CD4-positive, alpha-beta T cell treated with Interleukin-17A for 1 hour (primary cell): ENCODE measurements around the gene CFAP74.

Source experiments
- DNase-seq: peaks from one replicate; pipeline ENCODE4 v3.0.0-alpha.2; 2020

The CFAP74 gene

DNA sequence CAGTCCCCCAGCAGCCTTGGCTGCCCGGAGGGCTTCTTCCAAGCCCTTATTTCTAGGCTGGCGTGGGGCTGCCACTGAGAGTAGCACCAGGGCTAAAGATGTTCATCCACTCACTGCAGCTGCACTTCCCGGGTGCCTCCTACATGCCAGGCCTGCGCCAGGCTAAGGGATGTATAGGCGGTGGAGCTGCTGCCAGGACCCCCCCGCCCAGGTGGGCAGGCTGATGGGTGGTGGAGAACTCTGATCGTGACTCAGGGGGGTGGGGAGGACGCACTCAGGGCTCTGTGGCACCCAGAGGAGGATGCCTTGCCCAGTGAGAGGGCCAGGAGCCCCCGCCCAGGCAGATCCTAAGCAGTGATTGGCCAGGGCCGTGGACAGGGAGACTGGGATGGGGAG, 34.1 kb downstream of the CFAP74 start:
- no peak for DNase-seq

DNA sequence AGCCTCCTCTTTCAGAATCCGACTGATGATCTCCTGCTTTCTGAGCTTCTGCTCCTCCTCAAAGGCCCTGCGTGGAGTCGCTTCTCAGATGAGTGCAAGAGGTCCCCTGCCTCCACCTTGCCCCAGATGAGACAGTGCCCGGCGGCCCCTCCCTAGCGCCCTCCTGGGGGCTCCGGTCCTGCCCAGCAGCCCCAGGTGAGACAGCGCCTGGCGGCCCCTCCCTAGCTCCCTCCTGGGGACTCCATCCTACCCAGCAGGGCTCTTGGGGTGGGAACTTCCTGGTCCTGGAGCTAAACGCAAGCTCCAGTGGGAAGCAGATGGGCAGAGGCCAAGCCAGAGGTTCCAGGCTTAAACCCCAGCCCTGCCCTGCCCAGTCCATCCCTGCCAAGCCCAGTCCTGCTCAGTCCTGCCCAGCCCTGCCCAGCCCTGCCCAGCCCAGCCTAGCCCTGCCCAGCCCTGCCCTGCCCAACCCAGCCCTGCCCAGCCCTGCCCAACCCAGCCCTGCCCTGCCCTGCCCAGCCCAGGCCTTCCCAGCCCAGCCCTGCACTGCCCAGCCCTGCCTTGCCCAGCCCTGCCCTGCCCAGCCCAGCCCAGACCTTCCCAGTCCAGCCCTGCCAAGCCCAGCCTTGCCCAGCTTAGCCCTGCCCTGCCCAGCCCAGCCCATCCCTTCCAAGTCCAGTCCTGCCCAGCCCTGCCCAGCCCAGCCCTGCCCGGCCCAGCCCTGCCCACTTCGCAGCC, 34.6 kb downstream of the CFAP74 start:
- DNase-seq, result no peak

DNA sequence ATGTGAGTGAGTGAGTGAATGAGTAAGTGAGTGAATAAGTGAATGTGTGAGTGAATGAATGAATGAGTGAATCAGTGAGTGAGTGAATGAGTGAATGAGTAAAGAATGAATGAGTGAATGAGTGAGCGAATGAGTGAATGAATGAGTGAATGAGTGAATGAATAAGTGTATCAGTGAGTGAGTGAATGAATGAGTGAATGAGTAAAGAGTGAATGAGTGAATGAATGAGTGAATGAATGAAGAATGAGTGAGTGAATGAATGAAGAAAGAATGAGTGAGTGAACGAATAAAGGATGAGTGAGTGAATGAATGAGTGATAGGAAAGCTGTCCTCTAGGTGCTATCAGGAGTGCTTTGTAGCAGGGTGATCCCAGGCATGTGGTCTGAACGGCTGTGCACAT, 35.7 kb downstream of the CFAP74 start:
- DNase-seq, result no peak

DNA sequence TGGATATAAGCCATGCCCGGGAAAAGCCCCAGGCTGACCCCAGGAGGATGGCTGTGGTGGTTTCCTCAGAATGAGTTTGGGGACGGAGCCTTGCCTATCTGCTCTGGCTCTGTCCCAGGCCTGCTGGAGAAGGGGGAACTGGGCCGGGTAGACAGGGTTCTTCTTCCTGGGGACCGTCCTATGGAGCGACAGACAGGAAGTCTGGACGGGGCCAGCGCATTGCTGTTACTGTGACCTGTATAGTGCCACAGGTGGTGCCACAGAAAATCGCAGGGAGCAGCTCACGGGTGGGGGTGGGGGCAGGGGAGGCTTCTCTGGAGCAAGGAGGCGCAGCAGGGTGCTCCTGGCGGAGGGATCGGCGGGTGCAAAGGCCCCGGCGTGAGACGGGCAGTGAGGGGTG, 36.4 kb downstream of the CFAP74 start:
- no peak for DNase-seq

DNA sequence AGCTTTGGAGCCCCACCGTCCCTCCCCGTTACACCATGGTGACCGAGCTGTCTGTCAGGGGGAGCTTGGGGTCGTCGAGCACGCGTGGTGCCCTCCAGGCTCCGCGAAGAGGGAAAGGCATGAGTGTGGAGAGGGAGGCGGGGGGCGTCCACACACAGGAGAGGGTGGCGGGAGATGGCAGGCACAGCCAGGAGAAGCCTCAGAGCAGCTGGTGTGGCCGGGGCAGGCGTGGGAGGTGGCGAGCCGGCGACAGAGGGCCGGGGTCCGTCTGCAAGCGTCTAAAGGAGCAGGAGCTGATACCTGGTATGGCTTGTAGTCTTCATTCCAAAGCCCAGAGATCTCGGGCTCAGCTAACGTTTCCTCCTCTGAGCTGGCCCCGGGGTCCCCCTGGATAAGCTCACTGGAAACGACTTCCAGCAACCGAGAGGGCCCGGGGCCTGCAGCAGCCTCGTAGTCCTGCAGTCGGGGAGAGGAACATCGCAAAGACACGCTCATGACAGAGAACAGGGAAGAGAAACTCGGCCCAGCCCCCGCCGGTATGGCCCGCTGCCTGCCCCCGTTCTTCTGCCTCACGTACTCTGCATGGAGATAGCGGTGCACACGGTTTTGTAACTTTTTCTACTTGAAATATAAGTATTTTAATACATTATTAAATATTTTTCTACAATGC, 37.4 kb downstream of the CFAP74 start:
- DNase-seq, result no peak

DNA sequence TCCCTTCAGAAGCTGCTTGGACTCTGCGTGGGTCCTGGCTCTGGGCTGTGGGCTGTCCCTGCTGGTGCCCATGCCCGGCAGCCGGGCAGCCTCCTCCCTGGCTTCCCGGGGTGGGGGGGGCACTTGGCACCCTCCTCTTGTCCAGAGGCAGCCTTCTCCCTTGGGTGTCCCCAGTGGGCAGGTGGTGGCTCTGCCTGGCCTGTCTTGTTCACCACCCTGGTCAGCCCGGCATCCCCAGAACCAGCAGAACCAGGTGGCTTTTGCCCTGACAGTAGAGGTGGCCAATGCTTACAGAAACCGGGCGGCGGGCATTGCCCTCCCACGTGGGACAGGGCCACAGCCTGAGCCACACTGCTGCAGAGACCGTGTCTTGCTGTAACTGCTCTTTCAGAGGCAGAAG, 38.0 kb downstream of the CFAP74 start:
- no peak for DNase-seq

DNA sequence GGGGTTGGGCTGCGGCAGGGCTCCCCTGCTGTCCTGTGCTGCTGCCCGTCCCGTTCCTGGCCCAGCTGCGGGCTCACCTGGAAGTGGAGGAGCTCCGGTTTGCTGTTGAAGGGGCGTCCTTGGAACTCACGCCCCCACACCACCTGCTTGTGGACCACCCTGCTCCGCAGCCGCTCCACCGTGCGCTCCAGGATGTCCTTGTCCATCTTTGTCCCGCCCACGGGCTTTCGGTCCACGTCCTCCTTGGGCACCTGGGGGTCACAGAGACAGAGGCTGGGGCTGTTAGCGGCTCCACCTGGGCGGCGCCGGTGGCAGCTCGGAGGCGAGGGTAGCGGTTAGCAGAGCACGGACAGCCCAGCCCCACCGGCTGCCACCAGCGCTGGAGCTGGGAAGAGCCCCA, 38.8 kb downstream of the CFAP74 start:
- DNase-seq, result no peak

DNA sequence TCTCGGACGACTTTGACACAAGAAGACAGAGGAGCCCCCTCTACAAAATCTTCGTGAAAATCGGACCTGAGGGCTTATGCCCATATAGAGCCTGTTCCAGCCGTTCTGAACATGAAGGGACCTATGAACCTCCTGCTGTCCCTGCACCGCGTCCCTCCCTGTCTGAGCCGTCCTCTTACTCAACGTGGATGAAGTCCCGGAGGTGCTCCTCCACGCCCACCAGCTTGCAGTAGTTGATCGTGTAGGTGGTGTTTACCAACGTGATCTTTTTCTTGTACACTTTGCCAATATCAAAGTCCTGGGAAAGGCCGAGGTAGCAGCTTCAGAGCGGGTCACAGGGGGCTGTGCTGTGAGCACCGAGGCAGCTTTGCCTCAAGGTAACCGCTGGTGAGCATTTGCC, 40.0 kb downstream of the CFAP74 start:
- DNase-seq, result no peak

DNA sequence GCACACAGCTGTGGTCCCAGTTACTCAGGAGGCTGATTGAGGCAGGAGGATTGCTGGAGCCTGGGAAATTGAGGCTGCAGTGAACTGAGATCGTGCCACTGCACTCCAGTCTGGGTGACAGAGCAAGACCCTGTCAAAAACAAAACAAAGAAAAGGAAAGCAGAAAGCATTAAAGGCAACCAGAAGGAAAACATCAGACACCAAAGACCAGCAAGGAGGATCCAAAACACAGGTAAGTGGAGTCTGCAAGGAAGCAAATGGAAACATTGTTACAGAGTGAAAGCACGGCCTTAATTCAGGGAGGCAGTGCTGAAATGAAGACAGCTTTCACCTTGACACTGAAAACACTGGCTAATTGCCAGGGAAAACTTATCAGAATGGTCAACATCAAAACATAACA, 40.8 kb downstream of the CFAP74 start:
- no peak for DNase-seq

DNA sequence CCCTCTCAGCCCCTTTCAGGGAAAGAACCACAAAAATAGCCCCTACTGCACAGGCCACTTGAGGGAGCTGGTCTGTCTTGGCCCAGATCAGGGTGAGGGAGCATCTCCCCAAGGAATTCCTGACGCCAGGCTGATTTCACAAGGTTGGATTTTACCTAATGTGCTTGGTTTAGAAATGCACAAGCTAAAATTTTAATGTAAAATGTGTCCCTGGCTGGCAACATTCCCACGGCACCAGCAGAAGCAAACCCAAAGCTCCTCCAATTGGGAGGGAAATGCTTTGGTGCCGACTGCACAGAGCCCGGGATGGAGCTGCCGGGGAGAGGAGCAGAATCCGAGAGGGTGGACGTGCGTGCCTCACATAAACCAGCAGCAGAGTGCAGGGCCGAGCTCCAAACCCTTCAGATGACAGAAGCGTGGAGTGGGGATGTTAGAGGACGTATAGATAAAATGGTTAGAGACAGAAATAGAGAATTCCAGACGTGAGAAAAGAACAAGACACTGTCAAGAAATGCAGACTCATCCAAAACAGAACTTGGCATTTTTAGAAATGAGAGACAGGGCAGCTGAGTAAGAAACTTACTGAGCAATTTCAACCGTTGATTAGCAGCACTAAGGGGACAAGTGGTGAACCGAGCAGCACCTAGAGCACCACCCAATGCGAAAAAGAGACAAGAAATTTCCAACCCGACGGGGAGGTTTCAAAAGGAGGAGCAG, 42.9 kb downstream of the CFAP74 start:
- DNase-seq, result no peak

DNA sequence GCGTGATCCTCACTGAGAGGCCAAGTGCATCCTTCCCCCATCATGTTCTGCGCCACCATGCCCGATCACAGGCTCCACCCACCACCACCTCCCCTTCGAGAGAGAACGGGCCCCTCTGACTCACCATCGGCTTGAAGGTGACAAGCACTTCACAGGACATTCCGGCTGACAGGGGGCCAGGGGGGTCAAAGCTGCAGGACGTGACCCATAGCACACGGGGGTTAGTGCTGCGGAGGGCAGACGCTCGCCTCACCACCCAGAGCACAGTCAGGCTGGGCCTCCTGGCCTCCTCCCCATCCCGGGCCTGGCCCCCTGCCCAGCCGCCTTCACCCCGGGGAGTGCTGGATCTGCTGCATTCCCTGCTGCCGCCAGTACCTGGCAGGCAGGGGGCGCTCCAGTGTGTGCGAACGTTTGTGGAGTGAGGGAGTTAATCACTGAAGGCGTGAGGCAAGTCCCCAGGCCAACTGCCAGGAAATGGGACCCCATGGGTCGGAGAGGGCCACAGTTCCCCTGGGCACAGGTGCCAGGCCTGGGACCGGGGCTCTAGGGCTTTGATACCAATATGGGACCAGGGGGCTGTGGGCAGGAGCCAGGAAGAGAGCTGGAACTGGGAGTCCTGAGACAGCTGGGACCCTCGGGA, 43.6 kb downstream of the CFAP74 start:
- DNase-seq, result peak; percentile 57

DNA sequence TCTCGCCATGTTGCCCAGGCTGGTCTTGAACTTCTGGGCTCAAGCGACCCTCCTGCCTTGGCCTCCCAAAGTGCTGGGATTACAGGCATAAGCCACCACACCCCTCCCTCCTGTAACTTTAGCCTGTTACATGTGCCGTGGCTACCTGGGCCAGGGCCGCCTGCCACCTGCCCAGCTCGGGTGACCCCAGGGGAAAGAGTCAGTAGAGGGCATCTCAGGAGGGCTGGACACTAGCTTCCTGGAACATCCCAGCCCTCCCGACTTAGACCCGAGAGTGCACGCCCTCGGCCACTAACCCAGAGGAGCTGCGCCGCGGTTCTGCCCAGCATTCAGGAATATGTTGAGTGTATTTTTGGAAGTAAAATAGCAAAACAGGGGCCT, 44.1 kb downstream of the CFAP74 start:
- DNase-seq, result no peak

DNA sequence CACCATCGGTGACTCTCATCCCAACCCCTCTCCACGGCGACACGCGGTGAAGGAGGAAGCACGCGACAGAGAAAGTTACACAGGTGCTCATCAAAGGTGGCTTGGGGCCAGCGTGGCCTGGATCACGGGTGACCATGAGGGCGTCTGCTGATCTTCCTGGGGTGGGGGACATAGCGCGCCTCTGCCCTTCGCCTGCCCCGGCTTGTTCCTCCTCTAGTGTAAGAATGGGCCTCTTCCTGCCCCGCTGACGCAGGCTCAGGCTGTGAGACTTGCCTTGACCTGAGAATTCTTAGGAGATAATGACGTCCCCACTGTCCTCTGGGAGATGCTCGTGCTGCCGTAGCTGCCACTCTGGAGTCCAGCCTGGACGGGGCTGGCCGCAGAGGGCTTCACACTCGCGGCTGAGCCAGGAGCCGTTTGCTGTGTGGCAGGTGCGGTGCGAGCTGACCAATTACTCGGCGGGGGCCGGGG, 45.5 kb downstream of the CFAP74 start:
- no peak for DNase-seq

DNA sequence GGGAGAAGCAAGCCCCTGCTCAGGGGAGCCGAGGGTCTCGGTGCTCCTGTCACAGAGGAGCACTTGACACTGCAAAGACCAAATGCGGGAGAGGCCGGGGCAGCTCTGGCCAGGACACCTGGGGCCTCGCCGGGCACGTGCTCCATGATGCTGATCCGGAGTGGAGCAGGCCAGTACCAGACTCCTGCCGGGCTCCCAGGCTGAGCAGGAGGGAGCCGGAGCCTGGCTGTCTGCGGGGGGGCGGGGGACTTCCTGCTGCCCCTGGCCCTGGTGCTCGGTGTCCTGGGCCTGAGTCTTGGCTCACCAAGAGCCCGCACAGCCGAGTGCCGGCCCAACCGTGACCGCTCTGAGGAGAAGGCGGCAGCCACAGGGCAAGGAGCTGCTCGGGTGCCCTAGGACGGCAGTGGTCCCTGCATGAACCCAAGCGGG, 46.0 kb downstream of the CFAP74 start:
- no peak for DNase-seq

DNA sequence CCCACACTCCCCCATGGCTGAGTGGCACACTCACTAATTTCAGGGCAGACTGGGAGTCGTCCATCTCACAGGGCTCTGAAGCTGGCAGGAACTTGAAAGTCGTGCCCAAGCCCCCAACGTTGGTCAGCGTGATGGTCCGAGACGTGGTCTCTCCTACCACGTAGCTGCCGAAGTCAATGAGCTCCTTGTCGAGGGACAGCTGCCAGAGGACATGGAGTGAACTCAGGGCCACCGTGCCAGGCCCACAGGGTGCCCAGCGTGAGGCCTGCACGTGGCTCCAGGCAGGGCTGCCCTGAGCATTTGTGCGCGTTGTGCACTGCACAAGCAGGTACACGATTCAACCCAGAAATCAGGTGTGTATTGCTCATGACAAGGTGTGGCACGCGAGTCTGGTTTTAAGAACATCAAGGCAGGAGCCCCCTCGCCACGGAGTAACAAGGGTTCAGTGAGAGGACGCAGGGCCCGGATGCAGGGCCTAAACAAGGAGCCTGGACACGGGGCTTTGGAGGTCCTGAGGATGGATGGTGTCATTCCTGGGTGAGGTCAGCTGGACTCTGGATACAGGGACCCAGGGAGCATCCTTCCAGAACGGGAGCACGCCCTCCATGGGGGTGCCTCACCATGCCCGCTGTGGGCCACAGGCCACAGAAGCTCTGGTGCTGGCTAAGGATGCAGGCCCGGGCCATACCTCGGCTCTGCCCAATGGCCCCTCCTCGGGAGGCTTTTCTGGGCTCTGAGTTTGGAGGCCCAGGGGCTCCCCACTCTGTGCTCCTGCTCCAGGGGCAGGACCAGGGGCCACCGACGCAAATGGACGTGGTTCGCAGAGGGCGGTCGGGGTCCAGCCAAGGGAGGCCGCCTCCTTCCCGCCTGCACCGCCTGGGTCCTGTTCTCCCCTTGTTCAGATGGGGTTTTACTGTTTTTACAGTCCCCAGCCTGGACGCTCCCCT, 46.7 kb downstream of the CFAP74 start:
- no peak for DNase-seq

DNA sequence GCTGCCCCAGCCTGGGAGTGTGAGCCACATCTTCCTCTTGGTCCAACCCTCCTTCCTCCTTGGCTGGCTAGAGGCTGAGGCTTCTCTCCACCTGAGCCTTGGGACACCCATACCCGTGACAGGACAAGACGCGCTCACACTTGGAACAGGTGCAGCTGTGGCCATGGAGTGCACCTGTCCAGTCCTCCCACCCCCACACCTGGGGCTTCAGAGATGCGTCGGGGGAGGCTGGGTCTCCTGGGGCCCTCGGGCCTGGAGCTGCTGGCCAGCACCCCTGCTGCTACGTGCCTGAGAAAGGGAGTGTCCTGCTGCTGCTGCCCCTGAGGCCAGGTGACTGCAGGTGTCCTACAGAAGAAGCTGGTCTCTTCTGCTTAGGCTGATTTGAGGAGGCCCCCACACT, 47.5 kb downstream of the CFAP74 start:
- no peak for DNase-seq

DNA sequence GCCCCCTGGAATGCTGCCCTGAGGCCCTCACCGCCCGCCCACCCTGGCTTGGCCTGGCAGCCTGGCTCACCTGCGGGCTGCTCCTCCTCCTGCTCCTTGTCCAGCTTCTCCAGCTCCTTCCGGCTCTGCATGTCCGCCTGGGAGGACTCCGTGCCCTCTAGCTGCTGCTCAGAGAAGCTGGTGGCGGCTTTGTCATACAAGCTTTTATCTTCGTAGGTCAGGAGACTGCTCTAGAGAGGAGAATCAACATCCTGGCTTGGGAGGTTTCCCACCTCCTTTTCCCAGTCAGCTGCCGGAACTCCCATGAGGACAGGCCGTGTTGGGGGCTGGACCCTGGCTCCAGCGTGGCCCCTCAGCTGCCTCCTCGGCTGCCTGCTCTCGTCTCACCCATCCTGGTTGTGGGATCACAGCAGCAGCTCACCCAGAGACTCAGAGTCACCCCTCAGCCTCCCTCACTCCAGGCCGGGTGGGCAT, 47.9 kb downstream of the CFAP74 start:
- DNase-seq, result no peak

DNA sequence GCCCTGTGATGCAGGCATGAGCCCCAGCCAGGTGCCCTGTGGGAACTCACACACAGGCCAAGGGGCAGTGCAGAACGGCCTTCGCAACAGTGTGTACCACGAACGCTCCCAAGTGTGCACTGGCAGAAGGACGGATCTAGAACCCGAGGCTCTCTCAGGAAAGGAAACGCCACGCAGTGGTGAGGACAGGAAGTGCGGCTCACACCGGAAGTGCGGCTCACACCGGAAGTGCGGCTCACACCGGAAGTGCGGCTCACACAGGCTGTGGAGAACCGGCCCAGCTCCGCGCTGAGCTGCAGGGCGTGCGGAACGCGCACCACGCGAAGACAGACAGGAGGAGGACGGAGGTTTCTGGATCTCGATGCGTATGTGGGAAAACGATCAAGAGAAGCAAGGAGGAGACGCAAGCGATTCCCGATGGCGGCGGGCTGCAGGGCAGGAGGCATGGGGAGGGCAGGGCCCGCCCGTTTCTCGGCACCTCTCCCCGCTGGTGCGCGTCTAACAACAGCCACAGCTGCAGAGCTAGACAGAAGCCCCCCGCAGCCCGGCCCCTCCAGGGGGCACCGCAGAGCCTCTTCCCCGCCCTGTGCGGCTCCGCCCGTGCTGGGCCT, 48.6 kb downstream of the CFAP74 start:
- peak; percentile 4 for DNase-seq

DNA sequence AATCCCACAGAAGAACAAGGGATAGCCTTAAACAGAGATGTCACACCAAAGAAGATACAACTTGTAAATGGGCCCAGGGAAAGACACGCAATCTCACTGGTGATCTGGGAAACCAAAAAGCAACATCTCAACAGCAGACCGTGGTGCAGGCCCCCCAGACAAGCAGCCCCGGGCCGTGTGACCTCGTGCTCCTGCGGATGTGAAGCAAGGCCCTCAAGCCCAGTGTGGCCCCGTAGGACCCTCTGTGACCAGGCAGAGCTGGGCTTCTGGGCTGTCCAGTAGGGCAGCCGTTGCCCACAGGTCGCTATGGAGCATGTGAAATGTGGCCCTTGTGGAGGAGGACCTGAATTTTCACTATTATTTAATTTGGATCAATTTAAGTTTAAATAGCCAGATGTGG, 49.6 kb downstream of the CFAP74 start:
- no peak for DNase-seq

DNA sequence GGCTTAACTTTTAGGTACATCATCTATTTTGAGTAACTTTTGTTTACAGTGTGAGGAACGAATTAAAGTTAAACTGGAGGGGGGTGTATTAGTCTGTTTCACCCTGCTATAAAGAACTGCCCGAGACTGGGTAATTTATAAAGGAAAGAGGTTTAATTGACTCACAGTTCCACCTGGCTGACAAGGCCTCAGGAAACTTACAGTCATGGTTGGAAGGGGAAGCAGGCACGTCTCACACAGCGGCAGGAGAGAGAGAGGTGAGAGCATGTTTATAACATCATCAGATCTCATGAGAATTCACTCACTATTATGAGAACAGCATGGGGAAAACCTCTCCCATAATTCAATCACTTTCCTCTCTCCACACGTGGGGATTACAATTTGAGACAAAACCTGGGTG, 52.6 kb downstream of the CFAP74 start:
- no peak for DNase-seq

DNA sequence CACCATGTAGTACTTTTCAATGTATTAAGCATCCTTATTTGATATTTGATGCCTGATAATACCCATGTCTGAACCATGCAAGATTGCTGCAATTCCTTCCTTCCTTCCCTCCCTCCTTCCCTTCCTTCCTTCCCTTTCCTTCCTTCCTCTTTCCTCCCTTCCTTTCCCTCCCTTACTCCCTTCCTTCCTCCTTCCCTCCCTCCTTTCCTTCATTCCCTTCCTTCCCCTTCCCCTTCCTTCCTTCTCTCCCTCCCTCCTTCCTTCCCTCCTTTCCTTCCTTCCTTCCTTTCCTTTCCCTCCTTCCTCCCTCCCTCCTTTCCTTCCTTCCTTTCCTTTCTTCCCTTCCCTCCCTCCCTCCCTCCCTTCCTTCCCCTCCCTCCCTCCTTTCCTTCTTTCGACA, 54.8 kb downstream of the CFAP74 start:
- DNase-seq, result no peak

DNA sequence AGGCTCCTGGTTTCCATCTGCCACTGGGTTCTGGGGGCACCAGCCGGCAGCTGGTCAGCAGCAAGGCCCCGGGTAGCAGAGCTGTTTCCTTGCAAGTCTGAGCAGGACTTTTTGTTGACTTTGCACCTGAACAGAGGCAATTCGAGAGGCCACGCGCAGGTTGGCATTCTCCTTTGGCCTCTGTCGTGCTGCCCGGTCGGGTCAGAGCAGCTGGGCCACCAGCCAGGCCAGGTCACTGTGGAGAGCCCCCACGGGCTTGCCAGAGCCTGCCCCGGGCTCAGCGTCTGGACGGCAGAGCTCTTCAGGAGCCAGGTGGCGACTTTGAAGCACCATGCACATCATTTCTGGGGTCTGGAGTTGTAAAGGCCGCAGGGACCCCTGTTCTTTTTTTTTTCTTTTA, 56.1 kb downstream of the CFAP74 start:
- no peak for DNase-seq
